BLaER1 (cell line): Measurements from ENCODE around the gene PTGS1.
"Not testable (repeated sequence)": the region's sequence is repeated elsewhere in the genome, so short reads cannot be mapped to it uniquely, and the experiment has no call there.

Experiments
- H3K27ac ChIP-seq: shearing (Covaris generic); formaldehyde crosslinking; 2 replicates; pipeline ENCODE4 v1.8.1; 2022
- H3K27me3 ChIP-seq: shearing (Covaris generic); formaldehyde crosslinking; 2 replicates; pipeline ENCODE4 v1.8.1; 2022
- H3K36me3 ChIP-seq: shearing (Covaris generic); formaldehyde crosslinking; 2 replicates; pipeline ENCODE4 v1.8.1; 2022
- H3K4me1 ChIP-seq: shearing (Covaris generic); formaldehyde crosslinking; 2 replicates; pipeline ENCODE4 v1.8.1; 2022
- H3K4me2 ChIP-seq: shearing (Covaris generic); formaldehyde crosslinking; 2 replicates; pipeline ENCODE4 v1.8.1; 2022
- H3K4me3 ChIP-seq: shearing (Covaris generic); formaldehyde crosslinking; 2 replicates; pipeline ENCODE4 v1.8.1; 2022
- H3K9ac ChIP-seq: shearing (Covaris generic); formaldehyde crosslinking; 2 replicates; pipeline ENCODE4 v1.8.1; 2022
- H3K9me3 ChIP-seq: shearing (Covaris generic); formaldehyde crosslinking; 2 replicates; pipeline ENCODE4 v1.8.1; 2022
- H4K20me1 ChIP-seq: shearing (Covaris generic); formaldehyde crosslinking; 2 replicates; pipeline ENCODE4 v1.8.1; 2022
- Cebpa-rat ChIP-seq: shearing (Covaris generic); IDR thresholded peaks from 2 replicates; pipeline ENCODE4 v1.8.1; 2022

The PTGS1 gene

DNA sequence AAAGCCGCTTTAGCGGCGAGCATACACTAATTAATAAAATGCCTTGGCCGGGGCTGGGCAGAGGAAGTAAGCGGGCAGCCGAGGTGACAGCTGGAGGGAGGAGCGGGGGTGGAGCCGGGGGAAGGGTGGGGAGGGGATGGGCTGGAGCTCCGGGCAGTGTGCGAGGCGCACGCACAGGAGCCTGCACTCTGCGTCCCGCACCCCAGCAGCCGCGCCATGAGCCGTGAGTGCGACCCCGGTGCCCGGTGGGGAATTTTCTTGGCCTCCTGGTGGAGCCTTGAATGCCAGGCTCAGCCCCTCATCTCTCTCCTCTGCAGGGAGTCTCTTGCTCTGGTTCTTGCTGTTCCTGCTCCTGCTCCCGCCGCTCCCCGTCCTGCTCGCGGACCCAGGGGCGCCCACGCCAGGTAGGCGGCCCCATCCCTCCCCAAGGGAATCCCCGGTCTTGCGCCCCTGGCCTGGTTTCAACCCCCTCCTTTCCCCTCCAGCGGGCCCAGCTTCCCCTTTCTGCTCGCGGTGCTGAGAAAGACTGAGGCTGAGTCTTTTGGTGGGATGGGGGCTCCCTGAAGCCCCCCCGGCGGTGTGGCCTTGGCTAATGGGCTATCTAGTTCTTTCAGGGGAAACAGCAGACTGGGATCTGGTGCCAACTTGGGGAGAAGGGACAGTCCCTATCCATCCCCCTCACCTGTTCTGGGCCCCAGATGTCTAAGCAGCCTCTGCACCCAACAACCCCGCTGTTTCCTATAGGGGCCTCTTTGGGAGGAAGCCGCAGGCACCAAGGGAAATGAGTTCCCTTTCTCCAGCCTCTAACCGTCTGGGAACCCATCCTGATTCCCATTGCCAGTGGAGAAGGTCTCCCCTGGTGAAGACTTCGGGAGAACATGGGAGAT lies at the start of gene PTGS1:
Gene PTGS1 (plus strand): TSS at position 156 of the 887 bp plus-strand sequence. CDS start 61 bp downstream, at position 217.
- Histone ChIP-seq H3K9ac (peak within 1 kb of the TSS; percentile 57; the same call in 1 of the 2 replicates), H3K27ac (peak within 1 kb of the TSS; percentile 41; the same call in 1 of the 2 replicates)
- TF ChIP-seq Cebpa-rat = no peak

DNA sequence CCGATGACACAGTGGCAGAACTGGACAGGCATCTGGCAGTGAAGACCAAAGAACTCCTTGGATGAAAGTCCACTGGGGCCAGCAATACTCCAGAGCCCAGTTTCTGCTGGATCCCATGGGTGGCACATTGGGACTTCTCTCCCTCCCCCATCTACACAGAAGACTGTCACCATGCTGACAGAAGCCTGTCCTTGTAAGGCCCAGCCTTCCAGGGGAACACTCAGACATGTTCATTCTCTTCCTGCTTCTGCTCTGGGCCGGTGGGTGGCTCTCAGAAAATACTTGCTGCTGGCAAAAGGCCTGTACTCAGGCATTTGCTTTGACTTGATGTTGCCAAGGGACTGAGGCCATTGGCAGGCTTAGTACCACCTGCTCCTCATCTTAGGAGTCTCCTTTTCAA lies 48.3 kb upstream of the PTGS1 start:
- Histone ChIP-seq H3K36me3 (peaks cover 66% of the 10 kb centered on the region), H3K4me2 (no peak overlapping the region), H3K9me3 (no peaks in the 10 kb centered on the region), H3K27ac (no peak overlapping the region), H3K27me3 (no peaks in the 10 kb centered on the region), H3K4me3 (no peak overlapping the region), H3K9ac (no peak overlapping the region), H4K20me1 (peaks cover 10% of the 10 kb centered on the region), H3K4me1 (no peaks in the 10 kb centered on the region)
- no peak for TF ChIP-seq Cebpa-rat

More for the DNA sequence above, at the start of gene PTGS1:
- no peaks in the 10 kb centered on the region for H3K9me3 ChIP-seq
- H4K20me1 ChIP-seq = no peaks in the 10 kb centered on the region
- no peaks in the 10 kb centered on the region for H3K27me3 ChIP-seq
- H3K36me3 ChIP-seq = no peaks in the 10 kb centered on the region
- H3K4me2 ChIP-seq = peak within 1 kb of the TSS; percentile 99
- H3K4me1 ChIP-seq = peaks cover 62% of the 10 kb centered on the region
- peak within 1 kb of the TSS; percentile 64 for H3K4me3 ChIP-seq

DNA sequence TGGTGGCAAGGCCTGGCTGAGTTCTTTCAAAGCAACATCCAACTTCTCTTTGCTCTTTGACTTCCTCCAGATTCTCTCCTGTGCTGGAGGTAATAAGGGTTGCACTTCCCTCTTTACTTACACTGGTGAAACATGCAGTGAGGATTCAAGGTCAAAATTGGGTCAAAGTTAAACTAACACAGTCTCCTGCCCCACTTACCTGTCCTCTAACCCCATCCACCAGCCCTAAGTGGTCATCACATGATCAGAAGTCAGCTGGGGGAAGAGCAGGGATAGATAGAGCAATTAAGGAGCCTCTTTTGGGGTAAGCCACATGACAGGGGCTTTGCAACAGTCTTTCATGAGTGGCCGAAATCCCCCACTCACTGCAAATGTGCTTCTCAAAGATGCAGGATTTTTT lies 46.2 kb upstream of the PTGS1 start:
- H3K9ac ChIP-seq, H3K9me3 ChIP-seq, H3K27ac ChIP-seq, H3K4me2 ChIP-seq, H3K4me3 ChIP-seq, H3K27me3 ChIP-seq, H4K20me1 ChIP-seq, H3K4me1 ChIP-seq: not testable (repeated sequence)
- H3K36me3 ChIP-seq = peaks cover 58% of the 10 kb centered on the region

DNA sequence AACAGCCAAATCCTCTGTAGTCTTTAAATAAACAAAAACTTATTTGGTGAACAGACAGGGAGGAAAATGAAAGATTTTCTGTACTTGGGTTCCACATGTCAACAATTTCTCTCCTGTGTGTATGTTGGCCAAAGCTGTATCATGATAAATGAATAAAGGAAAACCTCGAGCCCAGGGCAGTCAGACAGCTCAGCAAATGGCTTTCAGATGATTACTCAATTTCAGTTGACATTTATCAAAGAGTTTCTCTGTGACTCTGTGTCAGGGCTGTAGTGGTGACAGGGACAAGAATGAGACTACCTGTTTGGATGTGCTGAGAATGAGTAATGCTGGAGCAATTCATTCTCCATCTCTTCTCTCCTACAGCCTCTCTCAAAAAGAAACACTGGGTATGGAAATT lies 45.7 kb upstream of the PTGS1 start:
- no peak overlapping the region for H3K27ac ChIP-seq
- H3K4me2 ChIP-seq = no peak overlapping the region
- TF ChIP-seq Cebpa-rat = no peak
- peaks cover 4% of the 10 kb centered on the region; the same call in 1 of the 2 replicates for H4K20me1 ChIP-seq
- no peaks in the 10 kb centered on the region for H3K9me3 ChIP-seq
- peaks cover 60% of the 10 kb centered on the region for H3K36me3 ChIP-seq
- no peak overlapping the region for H3K4me3 ChIP-seq
- no peaks in the 10 kb centered on the region for H3K4me1 ChIP-seq
- no peak overlapping the region for H3K9ac ChIP-seq
- H3K27me3 ChIP-seq = no peaks in the 10 kb centered on the region

DNA sequence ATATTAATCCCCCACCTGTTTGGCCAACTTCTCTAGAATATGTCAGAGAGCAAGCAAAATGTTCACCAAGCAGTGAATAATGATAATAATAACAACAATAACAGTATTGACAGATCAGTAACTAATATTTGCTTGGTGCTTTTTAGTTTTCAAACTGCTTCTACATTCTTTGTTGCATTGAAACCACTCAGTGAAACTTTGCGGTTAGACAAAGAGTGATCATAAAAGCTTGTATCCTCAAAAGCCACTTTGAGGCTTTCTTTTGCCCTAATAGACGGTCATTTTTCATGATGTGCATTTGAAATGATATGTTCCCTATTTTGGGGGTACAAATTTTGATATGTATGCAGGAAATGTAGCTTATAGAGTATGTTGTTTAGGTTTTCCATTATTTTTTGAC lies 43.6 kb upstream of the PTGS1 start:
- H3K4me3 ChIP-seq = no peak overlapping the region
- H3K36me3 ChIP-seq = peaks cover 51% of the 10 kb centered on the region
- H3K27ac ChIP-seq = no peak overlapping the region
- H3K9ac ChIP-seq = no peak overlapping the region
- H3K4me2 ChIP-seq = no peak overlapping the region
- peaks cover 9% of the 10 kb centered on the region for H3K4me1 ChIP-seq
- H4K20me1 ChIP-seq = no peaks in the 10 kb centered on the region
- H3K27me3 ChIP-seq = no peaks in the 10 kb centered on the region
- H3K9me3 ChIP-seq = no peaks in the 10 kb centered on the region
- no peak for TF ChIP-seq Cebpa-rat

DNA sequence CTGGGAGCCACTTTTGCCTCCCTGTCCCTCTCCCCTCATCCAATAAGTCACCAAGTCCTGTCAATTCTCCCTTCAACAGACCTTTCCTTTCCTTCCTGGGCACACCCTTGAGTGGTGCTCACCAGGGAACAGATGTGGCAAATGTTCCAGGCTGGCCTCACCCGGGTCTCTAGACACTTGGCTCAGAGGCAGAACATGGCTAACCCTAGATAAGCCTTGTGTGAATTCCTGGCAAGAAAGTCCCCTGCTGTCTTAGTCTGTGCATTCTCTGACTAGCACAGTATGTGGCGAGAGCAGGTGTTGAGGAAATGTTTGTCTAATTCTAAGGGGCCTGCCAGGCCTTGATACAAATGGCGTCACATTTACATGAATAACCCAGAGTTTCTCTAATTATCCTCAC lies 41.2 kb upstream of the PTGS1 start:
- H4K20me1 ChIP-seq = no peaks in the 10 kb centered on the region
- no peak overlapping the region for H3K9ac ChIP-seq
- no peaks in the 10 kb centered on the region for H3K27me3 ChIP-seq
- H3K9me3 ChIP-seq = no peaks in the 10 kb centered on the region
- no peak overlapping the region for H3K4me2 ChIP-seq
- peaks cover 13% of the 10 kb centered on the region for H3K4me1 ChIP-seq
- no peak overlapping the region for H3K4me3 ChIP-seq
- peaks cover 26% of the 10 kb centered on the region for H3K36me3 ChIP-seq
- TF ChIP-seq Cebpa-rat = no peak
- no peak overlapping the region for H3K27ac ChIP-seq

DNA sequence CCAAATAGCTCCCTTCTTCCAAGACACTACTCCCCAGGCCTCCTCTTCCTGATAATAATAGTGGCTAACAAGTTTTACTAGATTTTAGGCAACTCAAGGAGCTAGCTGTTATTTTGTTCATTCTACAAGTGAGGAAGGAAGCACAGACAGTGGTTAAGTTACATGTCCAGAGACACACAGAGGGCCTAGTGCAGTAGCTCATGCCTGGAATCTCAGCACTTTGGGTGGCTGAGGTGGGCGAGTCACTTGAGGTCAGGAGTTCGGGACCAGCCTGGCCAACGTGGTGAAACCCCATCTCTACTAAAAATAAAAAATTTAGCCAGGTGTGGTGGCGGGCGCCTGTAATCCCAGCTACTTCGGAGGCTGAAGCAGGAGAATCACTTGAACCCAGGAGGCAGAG lies 40.4 kb upstream of the PTGS1 start:
- not testable (repeated sequence) for H4K20me1 ChIP-seq, H3K9me3 ChIP-seq, H3K4me3 ChIP-seq, H3K4me2 ChIP-seq, H3K27ac ChIP-seq, H3K27me3 ChIP-seq, H3K9ac ChIP-seq
- peaks cover 18% of the 10 kb centered on the region; the same call in 1 of the 2 replicates for H3K36me3 ChIP-seq
- H3K4me1 ChIP-seq = peaks cover 13% of the 10 kb centered on the region

DNA sequence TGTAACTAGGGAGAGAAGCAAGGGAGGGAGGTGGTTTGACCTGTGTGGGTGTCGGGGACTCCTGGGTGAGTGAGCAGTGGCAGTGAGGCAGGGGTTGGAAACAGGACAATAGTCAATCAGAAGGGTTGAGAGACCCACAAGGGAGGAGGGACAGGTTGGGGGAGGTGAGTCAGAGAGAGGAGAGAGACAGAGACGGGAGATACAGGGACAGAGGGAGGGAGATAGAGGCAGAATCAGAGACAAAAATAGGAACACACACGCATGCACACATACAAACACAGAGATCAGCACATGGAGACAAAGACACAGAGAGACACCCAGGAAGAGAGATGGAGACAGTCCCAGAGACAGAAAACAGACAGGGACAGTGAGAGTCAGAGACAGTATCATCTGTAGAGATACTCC lies 39.3 kb upstream of the PTGS1 start:
- Histone ChIP-seq H3K27me3 (no peaks in the 10 kb centered on the region), H4K20me1 (no peaks in the 10 kb centered on the region), H3K9me3 (no peaks in the 10 kb centered on the region), H3K9ac (0 out of 2 replicates have a peak overlapping the region, but pooled peaks have one; percentile 11), H3K4me3 (no peak overlapping the region), H3K27ac (no peak overlapping the region), H3K4me2 (peak overlapping the region; percentile 53), H3K36me3 (peaks cover 13% of the 10 kb centered on the region; the same call in 1 of the 2 replicates), H3K4me1 (peaks cover 13% of the 10 kb centered on the region)
- TF ChIP-seq Cebpa-rat = no peak

DNA sequence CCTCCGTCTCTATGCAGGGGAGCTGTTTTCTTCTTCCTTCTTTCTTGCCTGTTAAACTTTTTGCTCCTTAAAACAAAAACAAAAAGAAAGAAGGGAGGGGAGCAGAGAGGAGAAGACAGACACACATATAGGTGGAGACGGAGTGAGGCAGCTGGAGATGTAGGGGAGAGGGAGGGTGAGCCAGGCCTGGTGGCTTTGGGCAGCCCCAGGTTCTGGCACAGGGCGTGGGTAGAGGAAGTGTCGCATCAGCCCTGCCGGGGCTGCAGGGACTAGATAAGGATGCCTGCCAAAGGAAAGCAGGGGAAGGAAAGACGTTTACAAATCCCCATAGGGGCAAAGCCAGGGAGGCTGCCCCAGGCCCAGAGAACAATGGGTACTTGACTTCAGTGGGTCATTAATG lies 38.7 kb upstream of the PTGS1 start:
- Histone ChIP-seq H3K27me3 (no peaks in the 10 kb centered on the region), H3K4me3 (no peak overlapping the region), H3K9me3 (no peaks in the 10 kb centered on the region), H4K20me1 (no peaks in the 10 kb centered on the region), H3K4me2 (peak overlapping the region; percentile 53), H3K36me3 (peaks cover 13% of the 10 kb centered on the region; the same call in 1 of the 2 replicates), H3K4me1 (peaks cover 13% of the 10 kb centered on the region), H3K9ac (0 out of 2 replicates have a peak overlapping the region, but pooled peaks have one; percentile 11), H3K27ac (peak overlapping the region; percentile 24)
- TF ChIP-seq Cebpa-rat = no peak

DNA sequence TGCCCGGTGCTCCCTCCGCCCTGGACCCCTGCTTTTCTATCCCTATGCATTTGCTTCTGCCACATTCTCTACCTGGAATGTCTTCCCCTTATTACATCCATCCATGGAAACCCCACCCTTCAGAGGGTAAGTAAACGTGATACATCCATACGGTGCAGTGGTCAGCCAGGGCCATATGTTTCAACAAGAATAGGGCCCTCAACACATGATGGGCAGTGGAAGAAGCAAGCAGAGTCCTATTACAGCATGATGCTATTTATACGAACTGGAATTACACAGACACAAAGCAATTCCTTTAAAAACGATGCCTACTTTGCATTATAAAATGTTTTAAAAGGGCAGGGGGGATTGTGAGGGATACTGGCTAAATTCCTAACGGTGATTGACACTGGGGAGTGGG lies 38.2 kb upstream of the PTGS1 start:
- 0 out of 2 replicates have a peak overlapping the region, but pooled peaks have one; percentile 11 for H3K9ac ChIP-seq
- no peaks in the 10 kb centered on the region for H3K9me3 ChIP-seq
- H3K36me3 ChIP-seq = peaks cover 13% of the 10 kb centered on the region; the same call in 1 of the 2 replicates
- no peak overlapping the region for H3K4me3 ChIP-seq
- H4K20me1 ChIP-seq = no peaks in the 10 kb centered on the region
- H3K27me3 ChIP-seq = no peaks in the 10 kb centered on the region
- peaks cover 13% of the 10 kb centered on the region for H3K4me1 ChIP-seq
- H3K27ac ChIP-seq = peak overlapping the region; percentile 24; the same call in 1 of the 2 replicates
- TF ChIP-seq Cebpa-rat = no peak
- H3K4me2 ChIP-seq = peak overlapping the region; percentile 53
